ENCODE data around the gene PCK1.

PCK1 gene

DNA sequence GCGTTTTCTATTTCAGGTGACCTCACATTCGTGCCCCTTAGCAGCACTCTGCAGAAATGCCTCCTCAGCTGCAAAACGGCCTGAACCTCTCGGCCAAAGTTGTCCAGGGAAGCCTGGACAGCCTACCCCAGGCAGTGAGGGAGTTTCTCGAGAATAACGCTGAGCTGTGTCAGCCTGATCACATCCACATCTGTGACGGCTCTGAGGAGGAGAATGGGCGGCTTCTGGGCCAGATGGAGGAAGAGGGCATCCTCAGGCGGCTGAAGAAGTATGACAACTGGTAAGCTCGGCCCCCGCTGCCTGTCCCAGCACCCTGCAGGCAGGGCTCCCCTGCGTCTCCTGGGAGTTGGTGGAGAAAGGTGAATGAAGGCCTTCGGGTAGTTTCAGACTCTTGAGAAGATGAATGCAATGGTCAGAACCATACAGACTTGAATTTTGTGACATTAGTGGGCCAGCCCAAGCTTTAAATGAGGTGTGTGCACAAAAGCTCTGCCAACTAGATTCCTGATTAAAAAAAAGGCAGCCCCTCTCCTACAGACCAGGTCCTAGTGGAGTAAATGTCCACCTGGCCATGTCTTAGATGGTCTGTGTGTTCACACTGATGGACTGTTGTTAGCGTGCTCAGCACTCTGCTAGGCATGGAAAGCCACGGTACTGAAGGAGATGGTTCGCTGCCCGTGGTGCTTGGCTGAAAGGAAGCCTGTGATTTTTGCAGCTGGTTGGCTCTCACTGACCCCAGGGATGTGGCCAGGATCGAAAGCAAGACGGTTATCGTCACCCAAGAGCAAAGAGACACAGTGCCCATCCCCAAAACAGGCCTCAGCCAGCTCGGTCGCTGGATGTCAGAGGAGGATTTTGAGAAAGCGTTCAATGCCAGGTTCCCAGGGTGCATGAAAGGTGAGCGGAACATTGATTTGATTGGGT, 708 bp downstream of the PCK1 start:
- no peak for DNase-seq

DNA sequence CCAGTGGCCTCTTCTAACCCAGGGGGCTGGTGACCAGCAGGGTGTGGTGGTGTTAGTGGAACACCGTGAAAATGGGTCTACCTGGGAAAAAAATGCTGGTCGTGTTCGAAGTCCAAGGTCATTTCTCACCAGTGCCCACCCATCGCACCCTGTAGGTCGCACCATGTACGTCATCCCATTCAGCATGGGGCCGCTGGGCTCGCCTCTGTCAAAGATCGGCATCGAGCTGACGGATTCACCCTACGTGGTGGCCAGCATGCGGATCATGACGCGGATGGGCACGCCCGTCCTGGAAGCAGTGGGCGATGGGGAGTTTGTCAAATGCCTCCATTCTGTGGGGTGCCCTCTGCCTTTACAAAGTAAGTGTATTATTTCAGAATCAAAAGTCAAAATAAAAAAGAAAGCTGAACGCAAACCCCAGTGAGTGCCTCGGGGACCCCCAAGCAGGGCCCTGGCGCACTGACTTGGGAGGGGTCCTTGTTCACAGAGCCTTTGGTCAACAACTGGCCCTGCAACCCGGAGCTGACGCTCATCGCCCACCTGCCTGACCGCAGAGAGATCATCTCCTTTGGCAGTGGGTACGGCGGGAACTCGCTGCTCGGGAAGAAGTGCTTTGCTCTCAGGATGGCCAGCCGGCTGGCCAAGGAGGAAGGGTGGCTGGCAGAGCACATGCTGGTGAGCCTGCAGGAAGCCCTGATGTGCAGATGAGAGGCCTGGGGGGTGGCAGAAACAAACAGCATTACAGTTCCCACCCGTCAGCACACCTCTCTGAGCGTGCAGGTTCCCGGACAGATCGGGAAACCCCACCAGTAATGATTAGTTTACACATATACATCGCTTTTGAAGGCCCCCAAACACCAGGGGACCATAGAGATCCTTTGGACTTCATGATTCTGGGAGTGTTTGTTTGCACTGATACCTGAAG, 1.9 kb downstream of the PCK1 start:
- DNase-seq: no peak

DNA sequence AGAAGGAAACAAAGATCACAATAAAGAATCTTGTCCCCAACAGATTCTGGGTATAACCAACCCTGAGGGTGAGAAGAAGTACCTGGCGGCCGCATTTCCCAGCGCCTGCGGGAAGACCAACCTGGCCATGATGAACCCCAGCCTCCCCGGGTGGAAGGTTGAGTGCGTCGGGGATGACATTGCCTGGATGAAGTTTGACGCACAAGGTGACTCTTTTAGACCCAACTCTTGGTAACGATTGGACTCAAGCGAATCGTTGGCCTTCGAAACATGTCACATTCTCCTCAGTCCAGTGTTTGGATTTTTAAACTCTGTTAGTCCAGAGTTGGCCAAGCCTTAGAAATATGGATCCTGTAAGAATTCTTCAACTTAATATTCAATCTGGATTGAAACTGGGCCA, 2.6 kb downstream of the PCK1 start:
- DNase-seq: no peak

DNA sequence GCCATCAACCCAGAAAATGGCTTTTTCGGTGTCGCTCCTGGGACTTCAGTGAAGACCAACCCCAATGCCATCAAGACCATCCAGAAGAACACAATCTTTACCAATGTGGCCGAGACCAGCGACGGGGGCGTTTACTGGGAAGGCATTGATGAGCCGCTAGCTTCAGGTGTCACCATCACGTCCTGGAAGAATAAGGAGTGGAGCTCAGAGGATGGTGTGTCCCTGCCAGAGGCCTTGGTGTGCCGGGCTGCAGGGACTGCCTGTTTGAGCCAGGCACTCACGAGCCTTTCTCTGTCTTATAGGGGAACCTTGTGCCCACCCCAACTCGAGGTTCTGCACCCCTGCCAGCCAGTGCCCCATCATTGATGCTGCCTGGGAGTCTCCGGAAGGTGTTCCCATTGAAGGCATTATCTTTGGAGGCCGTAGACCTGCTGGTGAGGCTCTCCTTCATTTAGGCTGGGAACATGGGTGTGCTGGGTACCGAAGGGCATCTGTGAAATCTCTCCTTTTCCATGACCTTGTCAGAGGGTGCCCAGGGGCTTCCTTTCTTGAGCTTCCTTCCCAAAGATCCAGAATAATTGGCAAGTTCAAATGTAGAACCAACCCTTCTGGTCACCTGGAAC, 3.4 kb downstream of the PCK1 start:
- DNase-seq: no peak

DNA sequence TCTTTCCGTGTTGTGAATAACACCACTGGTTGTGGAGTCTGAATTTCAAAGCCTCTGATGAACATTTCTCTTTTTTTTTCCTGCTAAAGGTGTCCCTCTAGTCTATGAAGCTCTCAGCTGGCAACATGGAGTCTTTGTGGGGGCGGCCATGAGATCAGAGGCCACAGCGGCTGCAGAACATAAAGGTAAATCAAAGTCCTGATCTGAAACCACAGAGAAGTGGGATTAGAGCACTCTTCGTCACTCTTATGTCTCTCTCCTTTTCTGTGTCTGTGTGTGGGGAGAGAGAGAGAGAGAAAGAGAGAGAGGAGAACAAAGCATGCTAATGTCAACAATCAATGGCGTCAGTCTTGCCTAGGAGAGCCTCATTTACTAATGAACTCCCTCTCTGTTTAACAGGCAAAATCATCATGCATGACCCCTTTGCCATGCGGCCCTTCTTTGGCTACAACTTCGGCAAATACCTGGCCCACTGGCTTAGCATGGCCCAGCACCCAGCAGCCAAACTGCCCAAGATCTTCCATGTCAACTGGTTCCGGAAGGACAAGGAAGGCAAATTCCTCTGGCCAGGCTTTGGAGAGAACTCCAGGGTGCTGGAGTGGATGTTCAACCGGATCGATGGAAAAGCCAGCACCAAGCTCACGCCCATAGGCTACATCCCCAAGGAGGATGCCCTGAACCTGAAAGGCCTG, 4.2 kb downstream of the PCK1 start:
- no peak for DNase-seq

DNA sequence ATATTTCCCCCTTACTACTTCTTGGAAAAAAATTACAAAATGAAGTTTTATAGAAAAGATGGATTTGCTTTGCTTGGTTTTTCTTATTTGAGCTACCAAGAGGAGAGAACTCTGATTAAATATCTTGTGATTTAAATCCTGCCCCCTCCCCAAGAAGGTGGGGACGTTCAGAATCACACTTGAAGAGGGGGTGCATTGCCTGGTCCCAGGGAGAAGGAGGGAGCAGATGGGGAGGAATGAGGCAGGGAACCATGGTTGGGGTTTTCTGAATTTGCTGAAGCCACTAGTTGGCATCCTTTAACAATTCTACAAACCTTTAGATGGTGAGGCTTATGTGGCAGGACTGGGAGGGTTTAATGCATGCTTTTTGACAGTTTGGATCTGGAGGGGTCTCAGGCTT, 5.5 kb downstream of the PCK1 start:
- no peak for DNase-seq

DNA sequence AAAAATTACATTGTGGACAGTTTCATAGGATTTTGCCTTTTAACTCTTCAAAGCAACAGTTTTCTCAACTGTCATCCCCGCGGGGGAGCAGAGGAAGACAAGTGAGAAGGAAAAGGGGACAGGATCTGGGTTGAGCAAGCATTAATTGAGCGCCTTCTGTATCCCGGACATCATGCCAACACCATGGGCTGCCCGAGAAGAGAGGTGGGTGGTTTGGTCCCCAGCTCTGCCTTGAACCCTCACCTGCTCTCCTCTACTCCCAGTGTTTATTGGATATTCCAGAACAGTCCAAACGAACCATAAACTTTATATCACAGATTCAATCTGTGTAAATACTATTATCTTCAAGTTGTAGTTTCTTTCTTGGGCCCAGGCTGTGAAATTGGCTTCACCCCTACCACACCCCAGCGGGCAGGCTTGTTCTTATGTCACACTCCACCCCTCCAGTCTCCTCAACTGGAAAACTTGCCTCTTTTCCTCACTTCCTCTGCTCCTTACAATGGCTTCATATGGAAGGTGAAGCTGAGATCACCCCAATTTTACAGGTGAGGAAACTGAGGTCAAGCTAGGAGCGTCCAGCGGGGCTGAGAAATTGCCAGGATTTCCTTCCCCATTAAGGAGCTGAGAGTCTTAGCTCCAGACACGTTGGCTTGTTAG, 6.0 kb downstream of the PCK1 start:
- DNase-seq: no peak

DNA sequence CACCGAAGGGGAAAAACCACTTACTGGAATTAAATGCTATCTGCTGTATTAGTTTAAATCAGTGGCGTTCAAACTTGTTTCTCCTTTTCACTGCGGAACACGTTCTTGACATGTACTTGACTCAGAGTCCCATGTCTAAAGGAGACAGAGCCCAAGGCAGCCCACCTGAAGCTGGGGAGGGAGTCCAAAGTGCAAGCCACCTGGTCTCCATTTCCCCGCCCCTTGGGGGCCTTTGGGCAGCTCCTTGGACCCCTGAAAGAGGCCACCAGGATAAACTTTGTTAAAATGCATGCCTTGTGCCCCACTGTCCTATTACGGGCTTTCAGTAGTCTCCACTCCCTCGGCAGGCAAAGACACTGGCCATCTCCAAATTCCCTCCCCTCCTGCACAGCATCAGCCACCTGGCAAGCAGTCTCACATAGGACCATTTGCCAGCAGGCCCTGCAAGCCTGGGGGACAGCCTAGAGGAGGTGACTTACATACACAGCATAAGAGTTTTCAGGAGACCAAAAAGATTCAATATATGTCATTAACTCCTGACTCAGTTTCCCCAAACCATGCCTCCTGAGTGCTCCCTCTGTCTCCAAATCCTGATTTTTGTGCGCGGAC, 6.7 kb downstream of the PCK1 start:
- no peak for DNase-seq

DNA sequence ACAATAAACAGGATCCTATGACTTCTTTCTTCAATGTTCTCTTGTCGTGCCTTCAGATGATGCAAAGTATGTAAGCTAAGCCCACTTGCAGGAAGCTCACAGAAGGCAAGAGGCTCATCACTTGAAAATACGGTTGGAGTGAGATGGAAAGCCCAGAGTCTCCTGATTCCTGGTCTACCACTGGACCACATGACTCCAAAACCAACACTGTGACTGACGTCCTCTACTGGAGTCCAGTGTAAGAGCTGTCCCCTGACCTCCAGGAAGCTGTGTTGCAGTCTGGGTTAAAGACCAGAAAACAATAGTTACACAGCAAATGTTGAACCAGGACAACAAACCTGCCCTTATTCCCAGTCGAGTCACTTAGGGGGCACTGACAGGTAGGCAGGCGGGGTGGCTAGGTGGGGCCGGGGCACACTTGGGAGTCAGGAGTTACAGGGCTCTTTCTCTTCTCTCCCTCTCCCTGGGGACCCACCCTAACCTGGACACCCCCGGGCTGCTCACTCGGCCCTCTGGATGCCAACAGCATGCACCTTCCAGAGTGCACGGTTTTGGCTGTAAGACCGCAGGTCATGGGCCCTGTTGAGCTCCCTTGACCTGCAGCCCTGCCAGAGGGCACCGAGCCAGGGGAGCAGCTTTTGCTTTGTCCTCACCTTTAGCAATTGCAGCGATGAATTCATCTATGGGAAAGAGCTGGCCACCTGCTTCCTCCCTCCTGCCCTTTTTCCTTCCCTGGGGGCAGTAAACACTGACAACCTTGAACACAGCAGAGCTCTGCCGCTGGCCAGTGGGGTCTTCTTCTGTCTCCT, 7.4 kb downstream of the PCK1 start:
- DNase-seq: no peak

DNA sequence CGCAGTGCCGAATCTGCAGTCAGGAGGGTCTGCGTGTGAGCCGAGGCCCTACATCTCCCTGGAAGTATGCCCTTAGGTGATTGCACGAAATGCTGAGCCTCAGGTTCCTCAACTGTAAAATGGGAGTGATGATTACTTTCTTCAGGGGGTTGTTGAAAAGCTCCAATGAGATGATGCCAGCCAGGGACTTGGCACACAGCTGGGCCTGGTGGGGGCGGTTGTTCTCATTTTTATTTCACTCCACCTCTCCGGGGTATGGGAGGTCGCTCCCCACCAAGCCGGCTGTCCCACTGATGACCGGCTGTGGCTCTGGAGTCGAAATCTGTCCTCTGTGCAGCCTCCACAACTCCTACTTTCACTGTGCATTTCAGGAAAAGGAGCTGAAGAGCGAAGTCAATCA, 8.1 kb downstream of the PCK1 start:
- no peak for DNase-seq

DNA sequence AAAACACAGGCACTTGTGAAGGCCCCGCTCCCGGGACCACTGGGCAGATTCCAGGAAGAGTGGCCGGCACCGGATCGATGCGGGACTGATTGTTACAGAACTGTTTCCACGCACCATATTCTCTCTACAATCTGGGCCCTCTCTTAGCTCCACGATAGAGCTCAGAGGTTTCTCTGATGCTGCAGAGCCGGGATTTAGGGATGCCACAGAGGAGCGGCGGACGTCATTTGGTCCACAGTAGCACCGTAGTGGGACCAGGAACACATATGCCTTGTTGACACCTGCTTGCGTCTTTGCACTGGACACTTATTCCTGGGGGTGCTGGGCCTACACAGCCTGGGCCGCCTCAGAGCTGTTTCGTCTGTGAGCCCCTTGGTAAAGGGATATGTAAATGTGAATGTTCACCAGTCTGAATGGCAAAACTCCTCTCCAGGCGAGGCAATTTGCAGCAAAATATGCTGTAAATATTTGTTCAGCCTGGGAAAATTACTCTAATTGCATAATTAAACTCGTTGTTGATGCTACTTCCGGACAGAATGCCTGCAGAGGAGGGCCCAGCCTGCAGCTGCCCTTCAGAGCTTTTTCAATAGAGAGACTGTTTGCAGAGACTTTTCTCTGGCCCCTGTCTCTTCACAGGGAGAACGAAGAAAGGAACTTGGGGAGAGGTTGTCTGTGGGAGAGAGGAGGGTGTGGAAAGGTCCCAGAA, 9.4 kb downstream of the PCK1 start:
- no peak for DNase-seq

DNA sequence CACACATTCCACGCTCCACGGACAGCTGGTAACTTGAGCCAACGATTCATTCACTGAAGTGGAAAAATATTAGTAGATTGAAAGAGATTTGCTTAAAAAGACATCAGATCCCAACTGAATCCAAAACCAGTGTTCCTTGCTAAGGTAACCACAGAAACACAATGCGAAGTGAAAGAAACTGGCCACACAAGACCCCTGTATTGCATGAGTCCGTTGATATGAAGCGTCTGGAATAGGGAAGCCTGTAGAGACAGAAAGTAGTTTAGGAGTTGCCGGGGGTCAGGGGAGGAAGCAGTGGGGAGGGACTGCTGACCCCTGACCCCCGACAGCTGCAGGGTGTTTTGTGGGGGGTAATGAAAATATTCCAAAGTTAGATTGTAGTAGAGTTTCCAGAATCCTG, 10.0 kb downstream of the PCK1 start:
- DNase-seq: no peak

DNA sequence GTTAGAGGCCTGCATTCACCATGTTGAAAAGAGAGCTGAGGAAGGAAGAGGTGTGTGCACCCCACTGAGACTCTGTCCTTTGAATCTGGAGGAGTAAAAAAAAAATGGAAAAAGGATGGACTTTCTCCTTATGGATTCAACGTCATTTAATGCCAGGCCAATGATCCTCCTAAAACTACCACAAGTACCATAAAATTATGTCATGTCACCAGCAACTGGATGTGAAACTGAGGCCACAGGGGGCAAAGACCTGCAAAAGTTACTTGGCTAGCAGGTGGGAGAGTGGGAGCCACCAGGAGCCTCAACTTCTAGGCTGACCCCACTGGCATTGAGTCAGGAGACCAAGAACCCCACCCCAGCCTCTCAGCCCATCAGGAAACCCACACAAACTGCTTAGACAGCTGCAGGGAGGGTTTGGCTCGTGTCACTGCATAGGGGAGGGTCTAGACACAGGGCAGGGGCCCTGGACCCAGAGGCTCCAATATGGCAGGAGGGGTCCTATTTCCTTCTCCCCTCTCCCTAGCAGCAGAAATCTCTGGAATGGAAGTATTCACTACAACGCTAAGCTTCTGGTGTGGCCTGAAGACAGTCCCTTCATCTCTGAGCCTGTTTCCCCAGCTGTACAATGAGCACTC, 11.0 kb downstream of the PCK1 start:
- no peak for DNase-seq

DNA sequence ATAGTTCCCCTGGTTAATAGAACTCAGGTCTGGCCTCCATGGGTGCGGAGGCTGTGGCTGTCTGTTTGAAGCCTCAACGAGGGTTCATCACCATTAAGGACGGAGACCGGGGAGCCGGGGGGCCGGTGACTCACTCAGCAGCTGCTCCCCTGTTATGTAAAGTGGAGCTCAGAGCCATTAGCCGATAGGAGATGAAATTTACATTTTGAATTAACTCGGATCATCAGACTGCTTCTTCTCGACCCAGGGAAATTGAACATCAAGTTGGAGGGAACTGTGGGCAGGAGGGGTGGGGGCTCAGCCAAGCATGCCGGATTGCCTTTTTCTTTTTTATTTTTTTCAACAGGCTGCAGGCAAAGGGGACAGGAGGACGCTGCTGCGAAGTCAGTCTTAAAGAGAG, 12.3 kb downstream of the PCK1 start:
- DNase-seq: no peak

DNA sequence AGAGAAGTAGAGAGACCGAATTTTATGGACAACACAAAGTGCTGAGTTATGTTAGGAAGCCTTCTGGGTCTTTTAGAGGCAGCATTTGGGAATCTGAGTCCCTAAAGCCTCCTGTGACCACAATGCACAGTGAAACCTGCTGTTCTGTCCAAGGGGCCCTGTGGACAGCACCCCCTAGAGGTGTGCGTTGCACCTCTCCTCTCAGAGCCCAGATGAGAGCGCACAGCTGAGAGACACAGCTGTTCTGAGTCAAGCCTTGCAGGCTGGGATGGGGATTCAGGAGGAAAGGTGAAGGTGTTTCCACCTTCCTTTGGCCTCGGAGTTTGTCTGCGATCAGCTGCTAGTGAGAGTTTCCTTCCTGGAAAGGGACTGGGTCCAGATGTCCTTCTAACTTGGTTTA, 13.0 kb downstream of the PCK1 start:
- DNase-seq: no peak

DNA sequence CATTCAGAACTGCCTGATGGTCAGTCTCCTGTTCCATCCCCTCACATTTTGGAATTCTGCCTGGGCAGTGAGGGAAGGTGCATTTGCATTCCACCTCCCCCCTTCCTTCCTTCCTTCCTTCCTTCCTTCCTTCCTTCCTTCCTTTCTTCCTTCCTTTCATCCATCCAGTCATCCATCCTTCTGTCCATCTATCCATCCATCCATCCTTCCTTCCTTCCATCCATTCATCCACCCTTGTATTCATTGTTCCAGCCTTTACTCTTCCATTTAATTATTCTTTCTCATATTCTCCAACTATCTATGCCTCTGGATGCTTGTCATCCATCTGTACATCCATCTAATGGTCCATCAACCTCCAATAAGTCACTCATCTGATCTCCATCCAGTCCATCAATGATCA, 14.0 kb downstream of the PCK1 start:
- DNase-seq: no peak

DNA sequence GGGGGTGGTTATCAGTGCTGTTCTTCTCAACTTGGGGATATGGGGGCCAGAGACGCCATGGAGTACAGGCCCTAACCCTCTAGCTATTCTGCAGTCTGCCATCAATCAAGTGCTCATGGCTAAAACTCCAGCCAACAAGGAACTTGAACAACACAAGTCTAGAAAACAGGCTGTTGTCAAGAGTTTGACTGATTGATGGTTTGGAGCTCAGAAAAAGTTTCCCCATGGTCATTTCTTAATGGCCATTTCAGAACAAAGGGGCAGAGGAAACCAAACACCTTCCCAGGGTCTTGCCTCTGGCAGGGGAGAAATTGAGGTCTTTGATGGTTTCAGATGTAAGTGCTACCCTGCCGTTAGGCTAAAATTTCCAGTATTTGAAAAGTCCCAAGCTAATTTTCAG, 15.1 kb downstream of the PCK1 start:
- DNase-seq: no peak

DNA sequence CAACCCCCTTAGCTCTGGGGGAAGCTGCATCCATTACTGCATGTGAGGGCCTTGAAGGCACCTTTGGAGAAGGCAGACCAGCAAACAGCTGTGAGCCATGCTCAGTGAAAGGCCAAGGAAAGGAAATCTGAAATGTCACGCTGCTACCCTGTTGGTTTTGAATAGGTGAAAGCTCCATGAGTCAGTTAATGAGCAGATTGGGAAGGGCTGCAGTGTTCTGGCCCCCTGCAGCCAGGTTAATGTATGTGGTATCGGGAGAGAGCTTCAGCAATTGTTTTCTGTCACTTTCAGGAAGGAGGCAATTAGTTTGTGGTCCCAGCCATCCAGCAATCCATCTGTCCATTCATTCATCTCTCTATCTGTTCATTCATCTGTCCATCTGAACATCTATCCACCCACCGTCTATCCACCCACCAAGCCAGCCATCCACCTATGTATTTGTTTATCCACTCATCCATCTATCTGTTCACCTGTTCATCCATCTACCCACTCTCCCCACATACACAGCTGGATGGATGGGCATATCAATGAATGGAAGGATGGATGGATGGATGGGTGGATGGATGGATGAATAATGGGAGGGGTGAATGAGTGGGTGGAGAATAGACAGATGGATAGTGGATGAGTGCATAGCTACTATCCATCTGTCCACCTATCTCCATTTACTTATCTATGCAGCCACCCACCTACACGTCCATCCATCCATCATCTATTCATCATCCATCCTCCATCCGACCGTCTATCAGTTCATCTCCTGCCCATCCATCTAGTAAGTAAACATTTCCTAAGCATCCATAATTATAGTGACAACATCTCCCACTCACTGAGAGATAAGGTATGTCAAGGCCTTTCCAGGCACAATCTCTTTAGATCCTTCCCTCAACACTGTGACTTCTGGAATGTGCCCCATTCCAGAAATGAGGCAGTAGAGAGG, 16.0 kb downstream of the PCK1 start:
- DNase-seq: no peak

Measured in stimulated activated naive CD4-positive, alpha-beta T cell (primary cell).